ENCODE measurements around the gene COL23A1.

DNA sequence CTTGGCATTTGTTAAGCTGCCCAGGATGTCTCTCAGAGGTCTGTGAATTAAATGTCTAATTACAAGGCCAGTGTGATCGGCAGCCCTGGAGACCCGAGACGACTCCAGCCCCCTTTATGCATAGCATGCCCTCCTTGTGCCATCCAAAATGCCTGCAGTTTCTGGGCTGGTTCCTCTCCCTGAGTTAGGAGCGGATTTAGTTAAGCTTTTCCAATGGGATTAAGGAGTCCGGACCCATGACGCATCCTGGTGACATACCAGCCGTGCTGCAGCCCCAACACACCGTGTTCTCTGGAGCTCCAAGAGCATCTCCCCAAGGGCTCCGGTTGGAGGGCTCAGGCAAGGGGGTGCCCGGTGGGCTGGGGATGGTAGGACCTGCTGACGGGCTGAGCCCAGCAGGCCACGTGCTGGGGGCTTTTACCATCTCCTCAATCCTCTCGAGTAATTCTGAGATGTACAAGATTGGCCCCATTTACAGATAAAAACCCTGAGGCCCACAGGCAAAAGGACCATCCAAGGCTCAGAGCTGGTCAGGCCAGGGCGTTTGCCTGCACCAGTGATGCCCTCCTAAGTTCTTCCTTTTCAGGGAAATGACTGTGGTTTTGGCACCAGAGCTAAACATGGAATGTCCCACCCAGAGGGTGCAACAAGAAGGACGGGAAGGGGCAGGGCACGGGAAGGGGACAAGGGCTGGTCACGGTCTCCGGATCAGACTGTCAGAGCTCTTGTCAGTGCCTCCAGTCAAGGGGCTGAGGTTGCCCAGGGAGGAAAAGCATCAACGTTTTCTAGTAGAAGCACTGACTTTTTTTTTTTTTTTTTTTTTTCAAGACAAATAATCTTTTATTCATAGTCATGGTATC lies 275.0 kb downstream of the COL23A1 start:
- TF ChIP-seq EZH2phosphoT487 (IDR thresholded peaks at IDR 0.05; ENCODE audit: unreplicated experiment) (no peak), POLR2AphosphoS5 (IDR thresholded peaks at IDR 0.05; ENCODE audit: low read depth) (no peak), JUNB (IDR thresholded peaks at IDR 0.05; ENCODE audit: unreplicated experiment) (no peak), EZH2 (IDR thresholded peaks at IDR 0.05; ENCODE audit: low read depth, unreplicated experiment) (no peak), NANOG (IDR thresholded peaks at IDR 0.05; ENCODE audit: borderline replicate concordance) (no peak)
- TF ChIP-seq, protein P1, sequence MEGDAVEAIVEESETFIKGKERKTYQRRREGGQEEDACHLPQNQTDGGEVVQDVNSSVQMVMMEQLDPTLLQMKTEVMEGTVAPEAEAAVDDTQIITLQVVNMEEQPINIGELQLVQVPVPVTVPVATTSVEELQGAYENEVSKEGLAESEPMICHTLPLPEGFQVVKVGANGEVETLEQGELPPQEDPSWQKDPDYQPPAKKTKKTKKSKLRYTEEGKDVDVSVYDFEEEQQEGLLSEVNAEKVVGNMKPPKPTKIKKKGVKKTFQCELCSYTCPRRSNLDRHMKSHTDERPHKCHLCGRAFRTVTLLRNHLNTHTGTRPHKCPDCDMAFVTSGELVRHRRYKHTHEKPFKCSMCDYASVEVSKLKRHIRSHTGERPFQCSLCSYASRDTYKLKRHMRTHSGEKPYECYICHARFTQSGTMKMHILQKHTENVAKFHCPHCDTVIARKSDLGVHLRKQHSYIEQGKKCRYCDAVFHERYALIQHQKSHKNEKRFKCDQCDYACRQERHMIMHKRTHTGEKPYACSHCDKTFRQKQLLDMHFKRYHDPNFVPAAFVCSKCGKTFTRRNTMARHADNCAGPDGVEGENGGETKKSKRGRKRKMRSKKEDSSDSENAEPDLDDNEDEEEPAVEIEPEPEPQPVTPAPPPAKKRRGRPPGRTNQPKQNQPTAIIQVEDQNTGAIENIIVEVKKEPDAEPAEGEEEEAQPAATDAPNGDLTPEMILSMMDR (conservative IDR thresholded peaks at IDR 0.05; ENCODE audit: low read depth in 2 of 2): no peak
- TF ChIP-seq, protein P2, sequence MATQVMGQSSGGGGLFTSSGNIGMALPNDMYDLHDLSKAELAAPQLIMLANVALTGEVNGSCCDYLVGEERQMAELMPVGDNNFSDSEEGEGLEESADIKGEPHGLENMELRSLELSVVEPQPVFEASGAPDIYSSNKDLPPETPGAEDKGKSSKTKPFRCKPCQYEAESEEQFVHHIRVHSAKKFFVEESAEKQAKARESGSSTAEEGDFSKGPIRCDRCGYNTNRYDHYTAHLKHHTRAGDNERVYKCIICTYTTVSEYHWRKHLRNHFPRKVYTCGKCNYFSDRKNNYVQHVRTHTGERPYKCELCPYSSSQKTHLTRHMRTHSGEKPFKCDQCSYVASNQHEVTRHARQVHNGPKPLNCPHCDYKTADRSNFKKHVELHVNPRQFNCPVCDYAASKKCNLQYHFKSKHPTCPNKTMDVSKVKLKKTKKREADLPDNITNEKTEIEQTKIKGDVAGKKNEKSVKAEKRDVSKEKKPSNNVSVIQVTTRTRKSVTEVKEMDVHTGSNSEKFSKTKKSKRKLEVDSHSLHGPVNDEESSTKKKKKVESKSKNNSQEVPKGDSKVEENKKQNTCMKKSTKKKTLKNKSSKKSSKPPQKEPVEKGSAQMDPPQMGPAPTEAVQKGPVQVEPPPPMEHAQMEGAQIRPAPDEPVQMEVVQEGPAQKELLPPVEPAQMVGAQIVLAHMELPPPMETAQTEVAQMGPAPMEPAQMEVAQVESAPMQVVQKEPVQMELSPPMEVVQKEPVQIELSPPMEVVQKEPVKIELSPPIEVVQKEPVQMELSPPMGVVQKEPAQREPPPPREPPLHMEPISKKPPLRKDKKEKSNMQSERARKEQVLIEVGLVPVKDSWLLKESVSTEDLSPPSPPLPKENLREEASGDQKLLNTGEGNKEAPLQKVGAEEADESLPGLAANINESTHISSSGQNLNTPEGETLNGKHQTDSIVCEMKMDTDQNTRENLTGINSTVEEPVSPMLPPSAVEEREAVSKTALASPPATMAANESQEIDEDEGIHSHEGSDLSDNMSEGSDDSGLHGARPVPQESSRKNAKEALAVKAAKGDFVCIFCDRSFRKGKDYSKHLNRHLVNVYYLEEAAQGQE (IDR thresholded peaks at IDR 0.05; ENCODE audit: unreplicated experiment): no peak

Data from GM23338 (cell line).